SK-N-MC (cell line): Measurements from ENCODE around the gene NCAPD2.

ENCODE experiments used
- EZH2 ChIP-seq: fragments of 200-600 bp; sonication (generic); IDR thresholded peaks from one replicate; pipeline ENCODE4 v1.6.1; 2017; ENCODE audit warnings: antibody characterized with exemption
- FOXP2 ChIP-seq: optimal IDR thresholded peaks from 2 replicates; pipeline ENCODE3; 2011; ENCODE audit warnings: mild to moderate bottlenecking, moderate library complexity; ENCODE audit not compliant: insufficient read depth; ENCODE audit errors: extremely low read length, control extremely low read depth
- POLR2AphosphoS5 ChIP-seq: IDR thresholded peaks from 2 replicates; pipeline ENCODE4 v1.6.1; 2012; ENCODE audit warnings: mild to moderate bottlenecking, low read depth, low read length, borderline replicate concordance

DNA sequence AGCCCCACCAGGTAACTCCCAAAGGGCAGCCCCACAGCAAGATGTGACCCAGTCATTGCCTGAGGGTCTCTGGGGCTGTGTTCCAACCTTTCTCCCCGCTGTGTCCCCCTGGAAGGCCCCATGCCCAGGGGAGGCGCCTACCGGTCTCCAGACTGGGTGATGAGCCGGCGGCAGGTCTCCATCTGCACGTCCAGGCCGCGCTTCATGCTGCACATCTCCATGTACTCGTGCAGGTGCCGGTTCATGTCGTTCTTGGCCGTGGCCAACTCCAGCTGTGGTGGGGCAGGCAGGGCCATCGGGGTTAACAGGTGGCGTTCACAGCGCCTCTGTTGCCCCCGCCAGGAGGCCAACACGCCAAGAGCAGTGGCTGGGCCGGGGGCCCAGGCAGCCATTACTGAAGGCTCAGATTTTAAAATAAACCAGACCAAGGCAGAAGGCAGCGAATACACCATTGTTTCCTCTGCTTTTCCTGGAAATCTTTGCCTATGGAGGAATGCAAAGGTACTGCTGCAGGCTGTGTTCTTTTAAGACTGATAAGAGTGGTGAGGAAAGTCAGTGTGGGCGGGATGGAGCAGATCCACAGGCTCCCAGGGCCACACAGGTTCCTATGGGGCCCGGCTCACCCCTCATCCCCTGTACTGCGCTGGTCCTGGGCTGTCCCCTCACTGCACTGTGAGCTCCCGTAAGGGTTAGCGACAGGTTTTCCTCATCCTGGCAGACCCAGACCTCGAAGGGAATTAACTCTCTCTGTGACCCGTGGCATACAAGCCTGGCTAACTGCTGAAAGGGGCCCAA is 47.7 kb downstream of the NCAPD2 start:
- TF ChIP-seq POLR2AphosphoS5 (no peak), EZH2 (no peak), FOXP2 (no peak)
